ENCODE data around the gene ARHGEF1. TPM values are rescaled to one million over a fixed set of nuclear protein-coding genes. Genes with fewer than 3 reads are reported as not detected.

The ARHGEF1 gene
- total and polyA plus RNA-seq, 5 experiments from 2014 or later, result 161 to 1,239 (median 346) TPM

DNA sequence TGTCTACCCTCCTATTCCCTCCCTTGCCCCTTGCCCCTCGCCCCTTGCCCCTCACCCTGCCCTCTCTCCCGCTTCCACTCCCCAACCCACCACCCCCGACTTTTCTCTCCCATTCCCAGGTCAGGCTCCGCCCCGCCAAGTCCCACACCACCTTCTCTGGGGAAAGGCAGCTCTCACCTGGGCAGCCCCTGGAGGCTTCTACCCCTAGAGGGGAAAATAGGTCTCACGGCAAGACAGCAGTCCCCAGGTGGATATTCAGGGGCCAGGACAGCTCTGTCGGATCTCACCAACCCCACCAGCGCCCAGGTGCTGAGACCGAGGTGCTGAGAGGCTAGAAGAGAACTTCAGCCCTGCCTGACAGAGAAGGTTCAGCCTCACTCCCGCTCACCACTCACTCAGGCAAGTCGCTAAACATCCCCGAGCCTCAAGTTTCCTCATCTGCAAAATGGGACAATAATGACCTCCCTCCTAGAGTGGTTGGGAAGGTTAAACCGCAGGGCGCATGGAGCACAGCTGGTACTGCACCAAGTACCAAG lies 46.6 kb downstream of the ARHGEF1 start:
- H3K36me3 Mint-ChIP-seq, result no peaks in the 10 kb centered on the region
- peak in 1 of 2 donors; percentile 12 for ATAC-seq
- H3K9me3 Mint-ChIP-seq, result no peaks in the 10 kb centered on the region
- H3K4me3 Mint-ChIP-seq, result peak overlapping the region in 9 of 10 donors; percentile 52 to 97 (median 93)
- no peak for DNase-seq
- POLR2A ChIA-PET, result interaction anchor here (0.8 to 9.4 kb wide), 13 partner anchors 8 to 70 kb away, joined by 3 to 176 read pairs (median 6); partner anchors contain the start of genes ARHGEF1, CD79A, RABAC1 and RPS19
- peaks cover 0 to 3% (median 0%) of the 10 kb centered on the region in 5 donors for H3K27me3 Mint-ChIP-seq
- peak overlapping the region in 9 of 10 donors; percentile 71 to 94 (median 83) for H3K27ac Mint-ChIP-seq
- peaks cover 31 to 53% (median 46%) of the 10 kb centered on the region in 4 donors for H3K4me1 Mint-ChIP-seq

- ATAC-seq, result no peak
- Mint-ChIP-seq H3K36me3 (no peaks in the 10 kb centered on the region), H3K9me3 (no peaks in the 10 kb centered on the region), H3K27me3 (peaks cover 0 to 8% (median 0%) of the 10 kb centered on the region in 5 donors), H3K4me1 (peaks cover 38 to 60% (median 54%) of the 10 kb centered on the region in 4 donors), H3K4me3 (peak overlapping the region in 8 of 10 donors; percentile 44 to 86 (median 68)), H3K27ac (peak overlapping the region; percentile 71 to 94 (median 81))
- no peak for DNase-seq
- POLR2A ChIA-PET, result interaction anchor here (0.9 to 9.4 kb wide), 12 partner anchors 8 to 65 kb away, joined by 3 to 176 read pairs (median 8); partner anchors contain the start of genes ARHGEF1, CD79A and RABAC1
Measured at GRCh38 chr19:41930322-41930722, 47.3 kb downstream of the ARHGEF1 start.

- H3K27ac Mint-ChIP-seq, result peak overlapping the region in 9 of 10 donors; percentile 13 to 94 (median 79)
- no peaks in the 10 kb centered on the region for H3K9me3 Mint-ChIP-seq
- H3K36me3 Mint-ChIP-seq, result no peaks in the 10 kb centered on the region
- ATAC-seq (no peak), DNase-seq (peak in 1 of 10 donors; percentile 12)
- peak overlapping the region in 1 of 10 donors; percentile 35 for H3K4me3 Mint-ChIP-seq
- POLR2A ChIA-PET, result interaction anchor here (0.9 to 9.4 kb wide), 10 partner anchors 9 to 66 kb away, joined by 3 to 176 read pairs (median 14); partner anchors contain the start of gene ARHGEF1
- peaks cover 0 to 10% (median 0%) of the 10 kb centered on the region in 5 donors for H3K27me3 Mint-ChIP-seq
- H3K4me1 Mint-ChIP-seq, result peaks cover 38 to 64% (median 56%) of the 10 kb centered on the region in 4 donors
Measured at GRCh38 chr19:41930926-41931592, 48.1 kb downstream of the ARHGEF1 start.

GRCh38 chr19:41932259-41932719 lies 49.3 kb downstream of the ARHGEF1 start:
- POLR2A ChIA-PET, result interaction anchor here (1.0 to 9.4 kb wide), 5 partner anchors 21 to 73 kb away, joined by 4 to 176 read pairs (median 26); partner anchors contain the start of genes ARHGEF1 and RPS19
- Mint-ChIP-seq H3K36me3 (no peaks in the 10 kb centered on the region), H3K9me3 (no peaks in the 10 kb centered on the region), H3K4me3 (peak overlapping the region in 1 of 10 donors; percentile 25), H3K27me3 (peaks cover 0 to 10% (median 0%) of the 10 kb centered on the region in 5 donors), H3K4me1 (peaks cover 43 to 74% (median 65%) of the 10 kb centered on the region in 4 donors), H3K27ac (peak overlapping the region in 5 of 10 donors; percentile 60 to 96 (median 78))
- ATAC-seq, result no peak
- no peak for DNase-seq

- DNase-seq, result no peak
- Mint-ChIP-seq H3K9me3 (no peaks in the 10 kb centered on the region), H3K4me1 (peaks cover 47 to 79% (median 70%) of the 10 kb centered on the region in 4 donors), H3K27ac (peak overlapping the region in 9 of 10 donors; percentile 29 to 96 (median 84)), H3K4me3 (peak overlapping the region in 2 of 10 donors; percentile 2 to 25), H3K27me3 (peaks cover 0 to 10% (median 0%) of the 10 kb centered on the region in 5 donors), H3K36me3 (no peaks in the 10 kb centered on the region)
- no peak for ATAC-seq
- POLR2A ChIA-PET, result interaction anchor here (1.0 to 9.4 kb wide), 4 partner anchors 21 to 73 kb away, joined by 4 to 176 read pairs (median 38); partner anchors contain the start of genes ARHGEF1 and RPS19
Measured at GRCh38 chr19:41932720-41933332, 49.8 kb downstream of the ARHGEF1 start.

DNA sequence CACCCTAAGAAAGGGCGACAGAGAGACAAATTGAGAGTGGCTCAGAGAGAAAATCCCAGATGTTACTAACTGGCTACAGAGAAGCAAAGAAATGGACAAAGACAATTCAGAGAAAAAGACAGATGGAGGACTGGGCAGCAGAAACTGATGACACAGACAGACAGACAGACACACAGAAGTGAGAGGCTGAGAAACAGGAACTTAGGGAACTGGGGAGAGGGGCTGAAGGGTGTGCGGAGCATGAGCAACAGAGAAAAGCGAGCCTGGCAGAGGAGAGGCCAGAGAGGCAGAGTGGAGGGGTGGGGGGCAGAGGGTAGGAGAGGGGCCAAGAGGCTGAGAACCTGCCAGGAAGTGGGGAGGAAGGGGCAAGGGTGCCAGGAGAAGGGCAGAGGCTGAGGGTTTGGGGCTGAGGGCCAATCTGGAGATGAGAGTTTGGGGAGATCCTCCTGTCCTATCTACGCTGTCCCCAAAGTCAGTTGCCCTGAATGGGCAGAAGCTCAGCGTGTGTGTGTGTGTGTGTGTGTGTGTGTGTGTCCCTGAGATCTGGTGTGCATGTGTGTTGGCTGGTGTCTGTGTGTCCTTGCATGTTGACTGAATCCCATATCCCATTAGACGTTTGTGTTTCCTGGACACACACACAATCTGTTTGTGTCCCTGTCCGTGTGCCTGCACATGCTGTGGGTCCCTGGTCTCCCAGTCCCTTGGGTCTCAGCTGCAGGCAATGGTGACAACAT lies 50.9 kb downstream of the ARHGEF1 start:
- Mint-ChIP-seq H3K4me1 (peaks cover 46 to 77% (median 71%) of the 10 kb centered on the region in 4 donors), H3K4me3 (peak overlapping the region in 9 of 10 donors; percentile 18 to 58 (median 31))

DNA sequence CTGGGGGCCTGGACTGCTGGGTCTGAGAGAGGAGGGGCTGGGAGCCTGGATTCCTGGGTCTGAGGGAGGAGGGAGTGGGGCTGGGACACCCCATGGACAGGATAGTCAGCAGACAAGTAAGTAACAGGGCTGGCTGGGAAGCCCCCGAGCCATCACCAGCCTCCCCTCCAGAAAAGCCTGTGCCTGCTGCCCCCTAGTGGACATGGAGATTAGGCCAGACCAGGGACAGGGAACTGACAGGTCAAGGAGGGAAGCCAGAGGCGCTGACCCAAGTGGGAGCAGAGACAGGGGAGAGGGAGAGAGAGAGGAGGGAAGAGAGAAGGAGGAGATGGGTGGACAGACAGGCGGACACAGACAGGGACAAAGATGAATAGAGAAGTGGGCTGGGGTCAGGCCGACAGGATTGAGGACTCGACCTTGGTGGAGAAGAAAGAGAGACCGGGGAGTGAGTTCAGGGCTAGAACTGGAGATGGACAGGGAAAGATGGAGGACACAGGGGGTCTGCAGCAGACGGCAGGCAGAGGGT lies 51.9 kb downstream of the ARHGEF1 start:
- H3K4me3 Mint-ChIP-seq, result peak overlapping the region in 9 of 10 donors; percentile 25 to 78 (median 52)
- peaks cover 41 to 70% (median 61%) of the 10 kb centered on the region in 4 donors for H3K4me1 Mint-ChIP-seq
- peak overlapping the region; percentile 81 to 96 (median 88) for H3K27ac Mint-ChIP-seq
- POLR2A ChIA-PET, result interaction anchor here (0.6 to 9.4 kb wide), 8 partner anchors 15 to 332 kb away, joined by 3 to 176 read pairs (median 5); partner anchors contain the start of genes ARHGEF1 and RPS19
- H3K9me3 Mint-ChIP-seq, result no peaks in the 10 kb centered on the region
- peak; percentile 72 to 77 for ATAC-seq
- H3K27me3 Mint-ChIP-seq, result peaks cover 0 to 7% (median 0%) of the 10 kb centered on the region in 5 donors
- DNase-seq, result peak; percentile 64 to 90 (median 76)
- H3K36me3 Mint-ChIP-seq, result no peaks in the 10 kb centered on the region

More for the DNA sequence above, 50.9 kb downstream of the ARHGEF1 start:
- Mint-ChIP-seq H3K27ac (peak overlapping the region; percentile 81 to 96 (median 90)), H3K27me3 (peaks cover 0 to 9% (median 0%) of the 10 kb centered on the region in 5 donors), H3K9me3 (no peaks in the 10 kb centered on the region), H3K36me3 (no peaks in the 10 kb centered on the region)
- DNase-seq (no peak), ATAC-seq (no peak)
- POLR2A ChIA-PET, result interaction anchor here (0.7 to 9.4 kb wide), 7 partner anchors 31 to 333 kb away, joined by 4 to 176 read pairs (median 4); partner anchors contain the start of genes ARHGEF1 and RPS19

DNA sequence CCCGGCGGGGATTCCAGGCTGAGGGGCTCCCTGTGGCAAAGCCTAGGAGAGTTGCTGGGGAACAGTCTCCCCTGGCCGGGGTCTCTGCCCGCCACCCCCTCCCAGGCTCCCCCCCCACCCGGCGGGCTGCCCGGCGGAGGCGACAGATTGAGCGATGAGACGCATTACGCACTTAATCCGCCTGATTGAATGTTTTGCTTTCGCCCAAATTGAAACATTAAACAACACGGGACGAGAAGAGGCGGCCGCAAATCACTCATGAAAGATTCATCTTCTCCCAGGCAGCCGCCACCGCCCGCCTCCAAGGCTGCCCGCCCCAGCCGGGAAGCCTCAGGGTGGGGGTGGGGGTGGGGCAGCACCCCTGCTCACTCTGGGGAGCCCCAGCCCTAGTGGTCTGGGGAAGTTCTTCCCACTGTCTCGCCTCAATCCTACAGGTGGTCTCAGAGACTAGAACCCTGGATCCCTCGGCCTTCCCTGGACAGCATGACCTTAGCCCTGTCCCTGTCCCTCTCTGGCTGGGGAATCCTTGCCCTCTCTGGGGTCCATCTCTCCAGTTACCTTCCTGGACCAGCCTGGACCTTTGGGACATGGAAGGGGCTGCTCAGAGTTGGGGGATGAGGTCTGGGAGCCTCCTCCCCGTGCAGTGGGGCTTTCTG lies 52.9 kb downstream of the ARHGEF1 start:
- Mint-ChIP-seq H3K4me3 (peak overlapping the region in 2 of 10 donors; percentile 23 to 65), H3K36me3 (no peaks in the 10 kb centered on the region), H3K27me3 (peaks cover 0 to 7% (median 0%) of the 10 kb centered on the region in 5 donors), H3K27ac (peak overlapping the region; percentile 73 to 96 (median 89)), H3K4me1 (peaks cover 34 to 68% (median 54%) of the 10 kb centered on the region in 4 donors), H3K9me3 (no peaks in the 10 kb centered on the region)
- DNase-seq (no peak), ATAC-seq (no peak)
- POLR2A ChIA-PET, result interaction anchor here (1.2 to 9.4 kb wide), 4 partner anchors 10 to 76 kb away, joined by 4 to 176 read pairs (median 16); partner anchors contain the start of genes ARHGEF1 and RPS19

- H3K36me3 Mint-ChIP-seq, result no peaks in the 10 kb centered on the region
- H3K27ac Mint-ChIP-seq, result peak overlapping the region; percentile 68 to 93 (median 87)
- no peaks in the 10 kb centered on the region for H3K9me3 Mint-ChIP-seq
- H3K4me1 Mint-ChIP-seq, result peaks cover 34 to 68% (median 53%) of the 10 kb centered on the region in 4 donors
- POLR2A ChIA-PET, result interaction anchor here (1.1 to 2.3 kb wide), 6 partner anchors 9 to 77 kb away, joined by 3 to 12 read pairs (median 6); partner anchors contain the start of genes ARHGEF1 and RPS19
- H3K27me3 Mint-ChIP-seq, result peaks cover 0 to 7% (median 0%) of the 10 kb centered on the region in 5 donors
- ATAC-seq (peak; percentile 35 to 42), DNase-seq (no peak)
- peak overlapping the region in 6 of 10 donors; percentile 1 to 65 (median 21) for H3K4me3 Mint-ChIP-seq
Measured at GRCh38 chr19:41936416-41936850, 53.4 kb downstream of the ARHGEF1 start.

GRCh38 chr19:41936961-41937360 lies 54.0 kb downstream of the ARHGEF1 start:
- Mint-ChIP-seq H3K27me3 (peaks cover 0 to 7% (median 0%) of the 10 kb centered on the region in 5 donors), H3K27ac (peak overlapping the region; percentile 73 to 93 (median 87)), H3K9me3 (no peaks in the 10 kb centered on the region), H3K36me3 (no peaks in the 10 kb centered on the region), H3K4me3 (peak overlapping the region in 3 of 10 donors; percentile 1 to 65 (median 30)), H3K4me1 (peaks cover 38 to 71% (median 55%) of the 10 kb centered on the region in 4 donors)
- no peak for ATAC-seq
- no peak for DNase-seq
- POLR2A ChIA-PET, result interaction anchor here (1.0 to 2.3 kb wide), 12 partner anchors 9 to 77 kb away, joined by 3 to 12 read pairs (median 5); partner anchors contain the start of genes ARHGEF1 and RPS19

Measured in naive thymus-derived CD8-positive, alpha-beta T cell (primary cell).